Endothelial cell (in vitro differentiated cells): Measurements from ENCODE around the gene TTLL9. TPM values are rescaled to one million over a fixed set of nuclear protein-coding genes. Genes with fewer than 3 reads are reported as not detected.

Experiments used
- DNase-seq: peaks from one replicate; pipeline ENCODE4 v3.0.0; 2021; ENCODE audit warnings: low spot score
- H3K27ac Mint-ChIP-seq: one replicate; pipeline ENCODE4 v1.8.0; 2021; ENCODE audit warnings: mixed read lengths, inconsistent platforms; ENCODE audit not compliant: unreplicated experiment
- H3K27me3 Mint-ChIP-seq: one replicate; pipeline ENCODE4 v1.8.0; 2021; ENCODE audit warnings: mild to moderate bottlenecking, moderate library complexity, mixed read lengths, inconsistent platforms; ENCODE audit not compliant: unreplicated experiment
- H3K36me3 Mint-ChIP-seq: one replicate; pipeline ENCODE4 v1.8.0; 2021; ENCODE audit warnings: mild to moderate bottlenecking, low read depth, mixed read lengths, inconsistent platforms; ENCODE audit not compliant: unreplicated experiment
- H3K4me1 Mint-ChIP-seq: one replicate; pipeline ENCODE4 v1.8.0; 2021; ENCODE audit warnings: mild to moderate bottlenecking, mixed read lengths, inconsistent platforms; ENCODE audit not compliant: unreplicated experiment
- H3K4me3 Mint-ChIP-seq: one replicate; pipeline ENCODE4 v1.8.0; 2021; ENCODE audit warnings: mild to moderate bottlenecking, mixed read lengths, inconsistent platforms; ENCODE audit not compliant: unreplicated experiment
- H3K9me3 Mint-ChIP-seq: one replicate; pipeline ENCODE4 v1.8.0; 2021; ENCODE audit warnings: mixed read lengths, inconsistent platforms; ENCODE audit not compliant: unreplicated experiment
- CTCF ChIP-seq: fragments of 200-600 bp; sonication (generic); IDR thresholded peaks from one replicate; pipeline ENCODE4 v1.5.0; 2021; ENCODE audit warnings: antibody characterized with exemption; ENCODE audit not compliant: unreplicated experiment
- total RNA-seq: library from RNA; stranded (reverse); fragmentation: NEBNext Ultra II Directional; extraction: Animal tissue kit (Norgen Biotek cat#: 25700); gene quantifications from one replicate; pipeline ENCODE4 v1.2.1, GENCODE V29; 2021; ENCODE audit not compliant: unreplicated experiment

The TTLL9 gene
- total RNA-seq, 1 donor from 2014 or later, result 0.46 TPM

GRCh38 chr20:31845300-31845863 is 25.1 kb upstream of the TTLL9 start, which contains the start of gene FOXS1:
Gene FOXS1 (minus strand): TSS chr20:31845604. CDS start chr20:31845542, 62 bp downstream.
- peaks cover 21% of the 10 kb centered on the region for H3K4me1 Mint-ChIP-seq
- no peak for DNase-seq

GRCh38 chr20:31846793-31847138 is 23.7 kb upstream of the TTLL9 start:
- peak; percentile 17 for TF ChIP-seq CTCF
- Mint-ChIP-seq H3K4me3 (no peak overlapping the region), H3K36me3 (no peaks in the 10 kb centered on the region), H3K9me3 (no peaks in the 10 kb centered on the region), H3K27me3 (peaks cover 16% of the 10 kb centered on the region), H3K4me1 (peaks cover 17% of the 10 kb centered on the region), H3K27ac (no peak overlapping the region)
- DNase-seq, result no peak

More at GRCh38 chr20:31845300-31845863, 25.1 kb upstream of the TTLL9 start, which contains the start of gene FOXS1:
- Mint-ChIP-seq H3K27me3 (peaks cover 13% of the 10 kb centered on the region), H3K36me3 (no peaks in the 10 kb centered on the region), H3K9me3 (no peaks in the 10 kb centered on the region), H3K4me3 (no peak within 1 kb of the TSS), H3K27ac (no peak within 1 kb of the TSS)
- no peak for TF ChIP-seq CTCF

- no peak overlapping the region for H3K27ac Mint-ChIP-seq
- DNase-seq, result no peak
- H3K9me3 Mint-ChIP-seq, result no peaks in the 10 kb centered on the region
These were observed 22.1 kb upstream of the TTLL9 start for GRCh38 chr20:31848088-31848999.

GRCh38 chr20:31849306-31849930 is 21.0 kb upstream of the TTLL9 start:
- peak overlapping the region; percentile 9 for H3K4me3 Mint-ChIP-seq
- H3K4me1 Mint-ChIP-seq, result no peaks in the 10 kb centered on the region
- H3K36me3 Mint-ChIP-seq, result no peaks in the 10 kb centered on the region
- no peak overlapping the region for H3K27ac Mint-ChIP-seq
- no peaks in the 10 kb centered on the region for H3K9me3 Mint-ChIP-seq
- no peak for TF ChIP-seq CTCF
- DNase-seq, result no peak
- peaks cover 12% of the 10 kb centered on the region for H3K27me3 Mint-ChIP-seq

More at GRCh38 chr20:31848088-31848999, 22.1 kb upstream of the TTLL9 start:
- Mint-ChIP-seq H3K36me3 (no peaks in the 10 kb centered on the region), H3K4me1 (peaks cover 6% of the 10 kb centered on the region), H3K27me3 (peaks cover 16% of the 10 kb centered on the region), H3K4me3 (no peak overlapping the region)
- no peak for TF ChIP-seq CTCF
